GM21515 (cell line): Measurements from ENCODE around the gene G2E3.
A peak's percentile ranks its signal among the peaks of the same experiment; 100 is the strongest.
"Not testable (repeated sequence)": the region's sequence is repeated elsewhere in the genome, so short reads cannot be mapped to it uniquely, and the experiment has no call there.

ENCODE experiments used
- ATAC-seq: cut with Tn5 transposase; IDR thresholded peaks from one replicate; pipeline ENCODE4 v1.9.1; 2021; ENCODE audit not compliant: unreplicated experiment

Gene G2E3, protein sequence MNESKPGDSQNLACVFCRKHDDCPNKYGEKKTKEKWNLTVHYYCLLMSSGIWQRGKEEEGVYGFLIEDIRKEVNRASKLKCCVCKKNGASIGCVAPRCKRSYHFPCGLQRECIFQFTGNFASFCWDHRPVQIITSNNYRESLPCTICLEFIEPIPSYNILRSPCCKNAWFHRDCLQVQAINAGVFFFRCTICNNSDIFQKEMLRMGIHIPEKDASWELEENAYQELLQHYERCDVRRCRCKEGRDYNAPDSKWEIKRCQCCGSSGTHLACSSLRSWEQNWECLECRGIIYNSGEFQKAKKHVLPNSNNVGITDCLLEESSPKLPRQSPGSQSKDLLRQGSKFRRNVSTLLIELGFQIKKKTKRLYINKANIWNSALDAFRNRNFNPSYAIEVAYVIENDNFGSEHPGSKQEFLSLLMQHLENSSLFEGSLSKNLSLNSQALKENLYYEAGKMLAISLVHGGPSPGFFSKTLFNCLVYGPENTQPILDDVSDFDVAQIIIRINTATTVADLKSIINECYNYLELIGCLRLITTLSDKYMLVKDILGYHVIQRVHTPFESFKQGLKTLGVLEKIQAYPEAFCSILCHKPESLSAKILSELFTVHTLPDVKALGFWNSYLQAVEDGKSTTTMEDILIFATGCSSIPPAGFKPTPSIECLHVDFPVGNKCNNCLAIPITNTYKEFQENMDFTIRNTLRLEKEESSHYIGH

DNA sequence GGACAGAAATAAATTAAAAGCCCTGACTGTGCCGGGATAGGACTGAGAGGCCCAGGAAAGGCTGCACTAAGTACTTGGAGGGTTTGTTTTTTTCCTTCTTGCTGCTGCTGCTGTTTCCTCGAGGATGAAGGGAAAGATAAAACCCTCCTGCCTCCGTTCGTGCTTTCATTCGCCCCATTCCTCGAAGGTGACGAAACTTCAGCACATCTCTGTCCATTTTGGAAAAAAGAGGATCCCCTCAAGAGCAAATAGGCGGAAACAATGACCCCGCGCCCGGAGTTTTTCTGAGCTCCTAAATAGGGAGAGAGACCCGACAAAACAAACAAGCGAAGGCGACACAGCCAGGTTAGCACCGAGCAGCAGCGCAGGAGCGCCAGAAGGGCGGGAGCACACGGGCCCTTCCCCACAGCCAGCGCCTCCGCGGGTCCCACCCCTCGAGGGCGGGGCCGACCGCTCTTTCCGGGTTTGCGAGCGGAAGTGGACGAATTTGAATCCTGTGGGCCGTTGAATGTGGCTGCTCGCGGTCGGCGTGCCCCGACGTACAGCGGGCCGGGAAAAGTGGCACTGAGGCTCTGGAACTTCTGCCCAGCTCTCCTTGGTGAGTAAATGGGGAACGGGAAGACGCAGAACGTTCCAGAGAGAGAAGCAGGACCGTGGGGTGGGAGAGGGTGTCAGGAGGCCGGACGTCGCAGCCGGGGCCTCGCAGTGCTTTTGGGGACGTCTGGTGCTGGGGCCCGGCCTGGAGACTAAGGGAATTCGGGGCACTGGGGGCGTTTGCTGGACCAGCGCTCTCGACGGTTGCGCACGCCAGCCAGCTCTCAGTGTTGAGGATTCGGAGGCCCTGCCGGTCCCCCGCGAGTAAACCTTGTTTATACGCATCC is at the start of gene G2E3:
TSS of gene G2E3 (plus strand) at position 484 of the 881 bp plus-strand sequence. CDS start 21,922 bp downstream, outside the sequence.
- peak; percentile 99 for ATAC-seq

DNA sequence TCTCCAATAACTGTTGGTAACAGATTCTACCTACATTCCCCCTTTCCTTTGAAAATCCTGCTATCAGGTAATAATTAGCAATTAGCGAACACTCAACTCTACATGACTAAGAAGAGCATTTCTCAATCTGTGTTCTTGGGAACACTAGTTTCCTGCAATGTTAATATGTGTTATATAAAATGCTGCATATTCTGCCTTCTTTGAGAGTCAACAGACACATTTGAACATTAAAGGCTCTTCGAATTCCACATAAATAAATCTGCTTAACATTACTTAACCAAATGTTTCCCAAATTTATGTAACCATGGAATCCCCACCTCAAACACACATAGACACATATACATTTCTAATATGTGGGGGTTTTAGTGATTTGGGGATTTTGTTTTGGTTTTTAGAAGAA is 41.2 kb upstream of the G2E3 start:
- no peak for ATAC-seq

DNA sequence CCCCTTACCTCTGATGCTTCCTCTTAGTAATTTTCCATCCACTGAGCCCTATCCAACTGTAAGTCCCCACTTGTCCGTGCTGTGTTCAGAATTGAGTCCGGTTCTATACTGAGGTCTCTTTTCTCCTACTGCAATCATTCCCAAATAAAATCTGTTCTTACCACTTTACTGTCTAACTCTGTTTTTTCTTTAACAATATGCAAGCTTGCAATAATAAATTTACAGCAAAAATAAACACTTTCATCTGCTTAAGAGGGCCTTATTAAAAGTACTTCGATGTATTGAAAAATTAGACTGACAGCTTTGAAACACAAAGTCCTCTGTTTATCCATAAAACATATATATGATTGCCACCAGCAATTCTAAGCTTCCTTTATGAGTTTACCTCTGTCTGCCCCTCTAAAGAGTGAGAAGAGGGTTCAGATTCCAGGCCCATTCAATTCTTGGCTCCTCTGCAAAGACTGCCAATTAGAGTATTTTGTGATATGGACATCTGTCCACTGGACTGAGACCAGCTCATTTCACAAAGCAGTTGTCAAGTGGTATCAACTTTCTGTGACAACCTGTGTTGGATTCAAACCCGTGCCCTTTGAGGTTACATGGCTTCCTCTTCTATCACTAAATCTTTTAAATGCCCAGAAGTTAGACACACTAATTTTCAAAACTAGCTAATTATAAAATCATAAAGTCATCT is 39.9 kb upstream of the G2E3 start:
- ATAC-seq, result no peak

DNA sequence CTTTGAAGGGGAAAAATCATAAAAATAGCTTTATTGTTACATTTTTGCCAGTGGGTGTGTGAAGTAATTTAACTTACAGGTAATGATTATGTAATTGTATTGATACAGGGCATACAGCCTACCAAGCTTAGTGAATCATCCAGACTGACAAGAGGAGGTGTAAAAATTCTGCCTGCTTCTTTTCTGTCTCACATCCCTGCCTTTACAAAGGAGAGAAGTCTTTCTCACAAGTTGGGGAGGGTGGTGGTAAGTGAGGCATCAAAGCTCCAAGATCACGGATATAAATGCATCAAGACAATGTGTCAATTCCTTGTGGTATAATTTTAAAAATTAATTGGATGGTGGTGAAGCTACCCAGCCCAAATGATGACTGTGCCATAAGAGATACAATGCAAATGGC is 39.0 kb upstream of the G2E3 start:
- no peak for ATAC-seq

DNA sequence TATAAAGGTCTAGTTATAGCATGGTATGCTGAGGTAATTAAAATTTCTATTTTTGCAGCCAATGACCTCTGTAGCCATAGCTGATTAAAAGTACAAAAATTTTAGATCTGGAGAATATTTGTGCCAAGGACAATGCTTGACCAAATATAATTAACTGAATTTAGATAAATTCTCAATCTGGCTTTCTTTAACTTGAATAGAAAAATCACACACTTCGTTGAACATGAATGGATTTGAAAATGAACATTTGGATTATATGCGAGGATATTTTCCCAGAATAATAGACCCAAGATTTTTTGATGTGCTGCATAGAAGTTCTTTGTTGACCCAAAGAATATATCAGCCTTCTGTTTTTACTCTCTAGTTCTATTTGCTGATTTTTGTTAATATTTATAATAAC is 38.4 kb upstream of the G2E3 start:
- no peak for ATAC-seq

DNA sequence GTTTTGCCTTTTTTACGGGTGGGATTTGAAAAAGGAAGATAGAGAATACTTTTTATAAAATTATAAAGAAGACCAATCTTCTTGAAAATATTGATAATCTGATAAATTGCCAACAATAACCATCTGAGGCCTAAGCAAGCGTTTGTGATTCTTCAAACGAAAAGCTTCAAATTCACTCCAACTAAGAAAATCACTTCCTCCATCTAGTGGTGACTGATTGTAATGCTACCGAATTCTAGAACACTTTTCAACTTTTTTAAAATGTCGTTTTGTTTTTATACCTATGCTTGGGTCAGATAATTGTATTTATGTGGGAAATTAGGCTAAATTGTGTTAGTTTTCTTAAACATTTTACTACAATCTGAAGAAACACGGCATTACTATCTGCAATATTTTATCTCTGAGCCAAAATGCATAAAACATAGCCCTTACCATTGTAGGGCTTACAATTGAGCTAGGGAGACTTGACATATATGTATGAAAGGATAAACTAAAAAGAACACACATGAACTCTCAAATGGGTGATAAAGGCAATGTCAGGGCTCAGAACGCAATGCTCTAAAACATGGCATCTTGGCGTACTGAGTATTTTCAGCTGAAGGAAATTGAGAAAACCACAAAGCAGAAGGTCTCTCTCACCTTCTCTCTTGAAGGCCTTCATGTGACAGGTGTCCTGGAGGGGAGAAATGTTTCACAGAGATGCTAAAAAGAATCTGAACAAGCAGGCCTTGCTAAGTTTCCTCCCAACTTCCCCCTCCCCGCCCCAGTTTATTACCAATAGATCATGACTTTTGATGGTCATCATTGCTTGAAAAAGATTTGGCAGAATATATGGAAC is 36.8 kb upstream of the G2E3 start:
- peak; percentile 64 for ATAC-seq

DNA sequence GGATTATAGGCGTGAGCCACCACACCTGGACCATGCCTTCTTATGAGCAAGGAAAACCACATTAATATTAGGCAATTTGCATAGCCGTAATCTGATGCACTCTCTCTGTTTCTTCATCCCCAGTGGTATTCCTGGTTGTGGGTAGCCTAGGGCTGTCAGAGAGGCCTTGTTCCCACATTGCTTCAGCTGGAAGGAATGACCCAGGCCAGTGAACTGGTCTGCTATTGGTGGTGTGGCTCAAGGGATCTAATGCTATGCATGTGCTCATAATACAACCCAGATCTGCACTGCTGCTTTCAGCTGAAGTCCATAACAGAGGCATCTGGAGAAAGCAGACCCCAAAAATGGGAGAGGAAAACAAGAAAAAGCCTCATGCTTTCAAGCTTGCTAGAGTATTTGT is 33.1 kb upstream of the G2E3 start:
- ATAC-seq, result no peak

DNA sequence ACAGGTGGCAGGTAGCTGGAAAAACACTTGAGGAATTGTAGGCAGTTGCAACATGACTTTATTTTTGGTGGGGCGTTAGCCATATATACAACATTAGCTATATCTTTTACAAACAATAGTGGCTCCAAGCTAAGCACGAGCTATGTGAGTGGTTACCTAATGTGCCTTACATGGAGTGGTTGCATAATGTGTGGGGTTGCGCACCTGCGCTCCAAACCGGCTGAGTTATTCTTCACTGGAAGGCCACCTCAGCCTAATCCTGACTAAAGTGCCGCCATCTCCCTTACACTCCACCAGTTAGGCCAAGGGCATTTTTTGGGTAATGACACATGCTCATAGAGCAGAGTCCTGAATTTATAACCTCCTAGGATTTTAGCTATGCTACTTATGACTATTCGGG is 31.8 kb upstream of the G2E3 start:
- ATAC-seq, result no peak

DNA sequence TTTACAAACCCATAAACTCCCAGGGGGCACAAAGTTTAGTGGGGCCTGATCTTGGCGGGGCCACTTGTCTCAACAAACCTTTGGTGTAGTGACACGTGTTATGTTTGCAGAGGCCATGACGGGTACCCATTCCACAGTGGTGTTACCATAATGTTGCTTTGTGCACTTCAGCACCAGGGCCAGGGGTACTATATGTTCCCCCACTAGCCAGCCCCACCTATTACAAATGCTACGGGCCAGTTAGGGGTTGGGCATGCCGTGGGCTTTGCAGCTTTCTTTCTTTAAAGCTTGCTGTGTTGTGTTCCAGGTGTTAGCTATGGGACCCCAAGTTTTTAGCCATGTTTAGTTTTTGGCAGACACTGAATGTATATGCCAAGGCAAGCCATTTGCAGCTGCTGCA is 30.8 kb upstream of the G2E3 start:
- no peak for ATAC-seq

DNA sequence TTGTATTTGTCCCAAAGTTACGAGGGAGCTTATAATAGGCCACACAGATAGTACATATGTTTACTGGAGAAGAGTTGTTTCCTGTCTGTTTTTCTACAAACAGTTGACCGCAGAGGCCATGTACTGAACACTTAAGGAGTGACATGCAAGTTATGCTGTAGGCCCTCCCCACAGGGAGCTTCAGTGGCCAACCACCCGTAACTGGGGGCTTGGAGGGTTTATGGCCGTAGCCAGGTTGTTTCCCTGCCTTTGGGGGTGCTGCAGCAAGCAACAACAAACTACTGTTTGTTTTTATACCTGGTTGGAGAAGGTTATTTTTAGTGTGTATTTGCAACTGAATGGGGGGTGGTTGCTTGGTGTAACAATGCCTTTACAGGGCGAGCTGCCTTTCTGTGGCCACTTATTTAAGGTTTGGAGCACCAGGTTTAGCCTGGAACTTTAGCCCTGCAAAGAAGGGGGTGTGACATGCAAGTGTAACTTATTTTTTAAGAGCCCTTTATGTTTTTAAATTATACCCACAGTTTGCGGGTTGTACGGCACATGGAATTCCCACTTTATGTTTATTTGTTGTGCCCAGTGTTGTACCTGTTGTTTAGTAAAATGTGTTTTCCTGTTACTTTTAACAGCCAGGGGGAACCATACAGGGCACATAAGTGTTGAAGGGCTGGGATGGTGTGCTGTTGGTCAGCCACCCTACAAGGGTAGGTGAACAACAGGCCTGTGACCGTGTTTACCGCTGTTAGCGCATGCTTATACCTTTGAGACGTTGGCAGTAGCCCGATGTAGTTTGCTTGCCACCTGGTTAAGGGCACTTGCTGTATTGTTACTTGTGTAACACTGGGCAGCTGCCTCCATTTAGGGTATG is 29.9 kb upstream of the G2E3 start:
- ATAC-seq, result no peak

DNA sequence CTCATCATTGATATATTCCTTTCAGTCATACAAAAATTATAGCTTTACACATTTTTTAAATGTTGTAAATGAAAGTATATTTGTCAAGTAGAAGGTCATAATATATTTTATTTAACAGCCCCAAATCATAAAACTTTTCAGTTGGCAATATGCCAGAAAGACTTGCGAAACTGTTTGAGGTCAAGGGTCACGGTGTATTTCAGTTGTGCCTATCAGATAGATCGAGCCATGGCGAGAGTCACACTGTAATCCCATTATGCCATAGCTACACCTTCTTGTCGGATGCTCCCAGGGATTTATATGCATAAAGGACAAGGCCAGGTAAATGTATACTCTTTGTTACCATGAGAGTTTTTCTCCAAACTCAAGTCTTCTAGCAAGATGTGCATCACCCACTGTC is 26.7 kb upstream of the G2E3 start:
- no peak for ATAC-seq

DNA sequence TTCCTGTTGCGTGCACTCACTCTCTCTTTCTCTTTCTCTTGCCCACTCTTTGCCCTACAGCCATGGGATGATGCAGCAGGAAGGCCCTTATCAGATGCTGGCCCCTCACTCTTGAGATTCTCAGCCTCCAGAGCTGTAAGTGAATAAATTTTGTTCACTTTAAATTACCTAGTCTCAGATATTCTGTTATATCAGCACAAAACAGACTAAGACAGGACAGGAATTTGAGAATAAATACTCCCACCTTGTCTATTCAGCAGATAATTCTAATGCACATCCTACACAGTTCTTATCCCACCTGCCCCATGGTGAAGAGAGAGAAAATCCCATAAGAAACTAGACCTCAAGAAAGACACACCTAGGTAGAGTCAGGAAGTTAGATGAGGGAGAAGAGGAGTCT is 25.8 kb upstream of the G2E3 start:
- ATAC-seq, result no peak

DNA sequence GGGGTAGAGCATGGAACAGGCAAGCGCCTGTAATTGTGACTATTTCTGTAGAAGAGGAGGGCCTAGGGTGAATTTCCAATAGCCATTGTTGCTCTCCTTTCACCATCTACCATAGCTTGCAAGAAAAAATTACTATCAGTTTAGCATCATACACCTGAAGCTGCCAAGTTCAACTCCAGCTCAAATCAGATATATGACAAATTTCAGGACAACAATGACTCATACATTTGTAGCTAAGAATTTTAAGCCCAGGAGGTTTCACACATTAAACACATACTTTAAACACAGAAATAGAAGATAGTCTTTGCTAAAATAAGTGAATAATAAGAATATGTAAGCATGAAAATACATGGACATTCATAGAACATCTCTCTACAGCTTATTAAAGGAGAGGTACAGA is 17.6 kb upstream of the G2E3 start:
- no peak for ATAC-seq

DNA sequence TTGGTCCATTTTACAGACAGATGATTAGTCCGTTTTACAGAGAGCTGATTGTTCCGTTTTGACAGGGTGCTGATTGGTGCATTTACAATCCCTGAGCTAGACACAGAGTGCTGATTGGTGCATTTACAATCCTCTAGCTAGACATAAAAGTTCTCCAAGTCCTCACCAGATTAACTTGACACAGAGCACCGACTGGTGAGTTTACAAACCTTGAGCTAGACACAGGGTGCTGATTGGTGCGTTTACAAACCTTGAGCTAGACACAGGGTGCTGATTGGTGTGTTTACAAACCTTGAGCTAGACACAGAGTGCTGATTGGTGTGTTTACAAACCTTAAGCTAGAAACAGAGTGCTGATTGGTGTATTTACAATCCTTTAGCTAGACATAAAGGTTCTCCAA is 12.2 kb upstream of the G2E3 start:
- ATAC-seq, result not testable (repeated sequence)

DNA sequence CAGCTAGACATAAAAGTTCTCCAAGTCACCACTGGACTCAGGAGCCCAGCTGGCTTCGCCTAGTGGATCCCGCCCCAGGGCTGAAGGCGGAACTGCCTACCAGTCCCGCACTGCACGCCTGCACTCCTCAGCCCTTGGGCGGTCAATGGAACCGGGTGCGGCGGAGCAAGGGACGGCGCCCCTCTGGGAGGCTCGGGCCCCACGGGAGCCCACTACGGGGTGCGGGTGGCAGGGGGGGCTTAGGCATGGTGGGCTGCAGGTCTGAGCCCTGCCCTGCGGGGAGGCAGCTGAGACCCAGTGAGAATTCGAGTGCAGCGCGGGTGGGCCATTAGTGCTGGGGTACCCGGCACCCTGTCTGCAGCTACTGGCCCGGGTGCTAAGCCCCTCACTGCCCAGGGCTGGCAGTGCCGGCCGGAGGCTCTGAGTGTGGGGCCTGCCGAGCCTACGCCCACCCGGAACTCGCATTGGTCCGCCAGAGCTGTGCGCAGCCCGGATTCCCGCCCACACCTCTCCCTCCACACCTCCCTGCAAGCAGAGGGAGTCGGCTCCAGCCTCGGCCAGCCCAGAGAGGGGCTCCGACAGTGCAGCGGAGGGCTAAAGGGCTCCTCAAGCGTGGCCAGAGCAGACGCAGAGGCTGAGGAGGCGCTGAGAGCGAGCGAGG is 11.4 kb upstream of the G2E3 start:
- ATAC-seq, result no peak

DNA sequence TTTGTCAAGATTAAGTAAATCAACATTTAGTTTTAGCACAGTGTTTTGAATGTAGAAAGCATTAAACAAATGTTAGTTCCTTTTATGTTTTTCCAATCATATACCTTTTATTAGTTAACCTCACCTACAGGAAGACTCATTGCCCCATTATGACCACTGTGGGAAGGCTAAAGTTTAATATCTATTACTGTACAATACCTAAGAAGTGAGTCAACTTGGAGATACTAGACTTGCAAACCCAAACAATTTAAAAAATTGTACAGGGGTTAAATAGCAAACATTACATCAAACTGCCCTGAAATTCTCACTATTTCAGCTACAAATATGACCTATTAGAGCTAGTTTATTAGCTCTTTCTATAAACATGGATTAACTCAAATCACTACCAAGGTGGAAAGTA is 8.6 kb upstream of the G2E3 start:
- ATAC-seq, result no peak

DNA sequence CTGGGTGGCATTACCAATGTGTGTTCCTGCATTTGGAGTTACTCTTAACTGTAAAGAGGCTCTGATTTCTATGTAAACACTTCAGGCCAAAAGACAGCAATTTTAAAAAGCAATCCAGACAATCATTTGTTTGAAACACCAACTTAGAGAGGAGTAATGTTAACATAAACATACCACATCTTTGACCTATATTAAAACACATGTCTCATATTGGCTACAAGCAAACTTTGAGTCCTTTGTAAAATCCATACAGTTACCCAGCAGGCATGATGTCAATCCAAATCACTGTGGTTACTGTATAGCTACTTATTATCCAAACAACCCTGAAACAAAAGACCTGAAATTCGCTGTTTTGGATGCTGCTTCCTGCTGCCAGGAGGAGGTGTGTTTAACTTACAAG is 7.5 kb upstream of the G2E3 start:
- no peak for ATAC-seq

DNA sequence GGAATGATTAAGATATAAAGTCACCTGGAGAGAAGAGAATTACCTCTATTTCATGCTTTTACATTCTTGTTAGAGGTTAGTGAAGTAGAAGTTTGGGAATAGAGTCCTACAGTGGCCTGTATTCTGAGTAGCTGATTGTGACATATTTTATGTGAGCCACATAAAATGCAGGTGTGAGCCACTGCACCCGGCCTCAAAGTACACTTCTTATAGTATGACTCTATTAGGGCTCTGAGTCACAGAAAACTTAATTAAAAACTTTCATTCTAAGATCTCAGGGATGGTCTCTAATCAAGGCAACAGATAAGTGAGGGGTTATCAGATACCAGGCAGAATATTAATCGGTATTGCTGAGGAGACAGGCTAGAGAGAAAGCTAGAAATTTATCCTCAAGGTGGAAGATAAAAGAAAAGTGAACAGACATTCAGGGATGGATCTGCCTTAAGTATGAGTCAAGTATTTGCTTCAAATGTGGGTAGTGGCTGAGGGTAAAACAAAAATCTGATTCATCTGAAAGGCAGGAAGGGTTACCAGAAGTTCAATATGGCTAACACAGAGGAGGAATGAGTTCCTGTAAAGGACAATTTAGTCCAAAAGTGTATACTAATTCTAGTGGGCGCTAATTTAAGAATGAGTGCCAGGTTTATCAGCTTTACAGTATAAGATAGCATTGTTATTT is 5.5 kb upstream of the G2E3 start:
- no peak for ATAC-seq
